IMR-90 (cell line): Measurements from ENCODE around the gene ROS1. TPM values are rescaled to one million over a fixed set of nuclear protein-coding genes. Genes with fewer than 3 reads are reported as not detected.

Experiments
- ATAC-seq: fragments of 200-7000 bp; cut with Tn5 transposase; 2 replicates; pipeline ENCODE4 v1.9.1; 2020; ENCODE audit warnings: low read depth, mild to moderate bottlenecking, moderate library complexity
- BruUV-seq: library from RNA; stranded (reverse); fragments of 400-500 nt; replicated peaks from 2 replicates; lab custom pipeline; 2021; lab: Mats Ljungman, UMichigan
- CTCF ChIA-PET: fragments of 300-600 bp; formaldehyde crosslinking; extraction: SDS; loops from one replicate; lab custom pipeline; 2021; ENCODE audit warnings: antibody characterized with exemption; lab: Yijun Ruan, JAX
- POLR2A ChIA-PET: fragments of 300-600 bp; sonication (Branson Sonifier 250); formaldehyde crosslinking; loops from one replicate; lab custom pipeline; 2022; ENCODE audit warnings: antibody characterized with exemption; ENCODE audit not compliant: unreplicated experiment; lab: Charles Lee
- DNase-seq: peaks from one replicate; pipeline ENCODE4 v3.0.0; 2013
- H2AFZ ChIP-seq: replicated peaks from 2 replicates; pipeline ENCODE3; 2013; ENCODE audit warnings: low read length, mild to moderate bottlenecking; ENCODE audit not compliant: poor library complexity
- H2AK5ac ChIP-seq: 2 replicates; pipeline ENCODE4 v1.6.1; 2013; ENCODE audit warnings: low read depth, low read length, inconsistent platforms
- H2AK9ac ChIP-seq: replicated peaks from 2 replicates; pipeline ENCODE3; 2013; ENCODE audit warnings: mild to moderate bottlenecking, low read depth, low read length, moderate library complexity; ENCODE audit not compliant: poor library complexity
- H2BK120ac ChIP-seq: 2 replicates; pipeline ENCODE4 v1.6.1; 2013; ENCODE audit warnings: low read depth, low read length, inconsistent platforms
- H2BK15ac ChIP-seq: 3 replicates; pipeline ENCODE4 v1.6.1; 2013; ENCODE audit warnings: low read depth, low read length, inconsistent platforms
- H2BK20ac ChIP-seq: 2 replicates; pipeline ENCODE4 v1.6.1; 2013; ENCODE audit warnings: low read depth, mild to moderate bottlenecking, inconsistent platforms, low read length, moderate library complexity
- H2BK5ac ChIP-seq: 2 replicates; pipeline ENCODE4 v1.6.1; 2013; ENCODE audit warnings: mild to moderate bottlenecking, low read depth, low read length, inconsistent platforms; ENCODE audit not compliant: poor library complexity, severe bottlenecking
- H3K14ac ChIP-seq: replicated peaks from 2 replicates; pipeline ENCODE4 v1.6.1; 2013; ENCODE audit warnings: low read depth, low read length, inconsistent platforms
- H3K18ac ChIP-seq: 2 replicates; pipeline ENCODE4 v1.6.1; 2013; ENCODE audit warnings: low read depth, low read length, control low read depth
- H3K23ac ChIP-seq: 2 replicates; pipeline ENCODE4 v1.6.1; 2013; ENCODE audit warnings: low read depth, low read length, inconsistent platforms
- H3K27ac ChIP-seq: 2 replicates; pipeline ENCODE4 v1.5.1; 2013; ENCODE audit warnings: mild to moderate bottlenecking, control low read depth, low read length; ENCODE audit not compliant: insufficient read depth
- H3K27me3 ChIP-seq: 2 replicates; pipeline ENCODE4 v1.6.1; 2013; ENCODE audit warnings: low read length; ENCODE audit not compliant: control insufficient read depth, insufficient read depth
- H3K36me3 ChIP-seq: 2 replicates; pipeline ENCODE4 v1.6.1; 2013; ENCODE audit warnings: low read length, mixed read lengths; ENCODE audit not compliant: control insufficient read depth, insufficient read depth
- H3K4ac ChIP-seq: 2 replicates; pipeline ENCODE4 v1.6.1; 2013; ENCODE audit warnings: low read depth, low read length, inconsistent platforms
- H3K4me1 ChIP-seq: 2 replicates; pipeline ENCODE4 v1.6.1; 2013; ENCODE audit warnings: low read length, mixed read lengths; ENCODE audit not compliant: control insufficient read depth, insufficient read depth
- H3K4me2 ChIP-seq: 2 replicates; pipeline ENCODE4 v1.6.1; 2013; ENCODE audit warnings: low read depth, mild to moderate bottlenecking, control low read depth, low read length, moderate library complexity
- H3K4me3 ChIP-seq: 2 replicates; pipeline ENCODE4 v1.5.1; 2013; ENCODE audit warnings: low read depth, mild to moderate bottlenecking, control low read depth, low read length, moderate library complexity; ENCODE audit not compliant: insufficient read depth
- H3K56ac ChIP-seq: 2 replicates; pipeline ENCODE4 v1.6.1; 2013; ENCODE audit warnings: low read length, inconsistent platforms; ENCODE audit not compliant: insufficient read depth; ENCODE audit errors: extremely low read depth
- H3K79me1 ChIP-seq, 2 experiments: 2 replicates each; pipeline ENCODE4 v1.6.1; 2013; ENCODE audit warnings: low read length in 2 of 2, inconsistent platforms in 1 of 2, low read depth in 1 of 2
- H3K9ac ChIP-seq: 2 replicates; pipeline ENCODE4 v1.6.1; 2013; ENCODE audit warnings: low read depth, low read length, control low read depth
- H3K9me1 ChIP-seq: 2 replicates; pipeline ENCODE4 v1.6.1; 2013; ENCODE audit warnings: low read length, inconsistent platforms; ENCODE audit not compliant: insufficient read depth
- H3K9me3 ChIP-seq: 2 replicates; pipeline ENCODE4 v1.6.1; 2013; ENCODE audit warnings: low read length; ENCODE audit not compliant: control insufficient read depth, insufficient read depth
- H4K20me1 ChIP-seq: 2 replicates; pipeline ENCODE4 v1.6.1; 2013; ENCODE audit warnings: low read length, inconsistent platforms; ENCODE audit not compliant: insufficient read depth
- H4K5ac ChIP-seq: 2 replicates; pipeline ENCODE4 v1.6.1; 2013; ENCODE audit warnings: mild to moderate bottlenecking, low read depth, low read length, control low read depth
- H4K8ac ChIP-seq, 2 experiments: 2 replicates each; pipeline ENCODE4 v1.6.1; 2013; ENCODE audit warnings: low read depth in 2 of 2, low read length in 2 of 2, control low read depth in 1 of 2, inconsistent platforms in 1 of 2
- H4K91ac ChIP-seq: 2 replicates; pipeline ENCODE4 v1.6.1; 2013; ENCODE audit warnings: low read depth, low read length, inconsistent platforms; ENCODE audit not compliant: insufficient read depth
- CHD1 ChIP-seq: IDR thresholded peaks from 2 replicates; pipeline ENCODE4 v1.6.1; 2012; ENCODE audit warnings: low read depth, low read length, improper control_type of control experiment
- FOS ChIP-seq: fragments of 150-350 bp; IDR thresholded peaks from 2 replicates; pipeline ENCODE4 v1.6.1; 2016; ENCODE audit warnings: low read depth, low read length
- MXI1 ChIP-seq: IDR thresholded peaks from 2 replicates; pipeline ENCODE4 v1.6.1; 2012; ENCODE audit warnings: low read depth, mild to moderate bottlenecking, low read length, moderate library complexity, borderline replicate concordance
- WGBS, 2 experiments: methylation state at CpG; one replicate each; pipeline versions ENCODE4 v1.1.5 to v1.1.7; 2013; ENCODE audit warnings: missing lambda C conversion rate in 2 of 2; ENCODE audit not compliant: insufficient read length in 1 of 2; ENCODE audit errors: extremely low coverage in 2 of 2; 5-methylcytosine and 5-hydroxymethylcytosine counted together
- dilution Hi-C: fragments of 300-500 bp; cut with HindIII; formaldehyde crosslinking; loops from one replicate; pipeline ENCODE4 v1.14.3; 2018; ENCODE audit warnings: low sequenced_read_pairs; ENCODE audit not compliant: unreplicated experiment
- in situ Hi-C: fragments of 300-500 bp; cut with MboI; formaldehyde crosslinking; loops from 3 replicates; pipeline ENCODE4 v1.14.3; 2019; ENCODE audit warnings: low sequenced_read_pairs, inconsistent platforms, mixed read lengths
- intact Hi-C: fragments of 100-400 bp; cut with micrococcal nuclease; formaldehyde crosslinking; loops from 2 replicates; pipeline ENCODE4 v1.10.0; 2022
- polyA plus RNA-seq, 3 experiments: library from polyadenylated mRNA; depleted of rRNA; stranded (reverse); fragments of >200 nt; gene quantifications; 2 replicates each; pipeline ENCODE4 v1.2.3, GENCODE V29; 2012; ENCODE audit warnings: low replicate concordance in 1 of 3
- total RNA-seq: library from RNA; depleted of rRNA; stranded (reverse); fragments of >200 nt; gene quantifications from 2 replicates; pipeline ENCODE4 v1.2.3, GENCODE V29; 2012

The ROS1 gene
- total and polyA plus RNA-seq, 2 of the 4 experiments (the other 2 are of a cell fraction), result under 0.01 to 0.03 TPM

GRCh38 chr6:117456250-117456649, 30.5 kb upstream of the ROS1 start:
- Histone ChIP-seq H2AFZ (no peak overlapping the region), H3K36me3 (no peaks in the 10 kb centered on the region), H3K4me2 (no peak overlapping the region), H3K79me1 (no peaks in the 10 kb centered on the region), H3K4me1 (peaks cover 3% of the 10 kb centered on the region), H4K91ac (no peak overlapping the region), H3K4ac (no peak overlapping the region), H3K27ac (no peak overlapping the region), H3K14ac (no peak overlapping the region), H2BK15ac (no peak overlapping the region), H2BK120ac (no peak overlapping the region), H3K23ac (no peak overlapping the region), H3K27me3 (no peaks in the 10 kb centered on the region), H4K8ac (no peak overlapping the region), H2AK9ac (no peak overlapping the region), H3K9ac (no peak overlapping the region), H2BK20ac (no peak overlapping the region), H2BK5ac (no peak overlapping the region), H3K9me3 (no peaks in the 10 kb centered on the region), H4K5ac (no peak overlapping the region), H3K4me3 (no peak overlapping the region), H3K18ac (no peak overlapping the region), H3K56ac (no peak overlapping the region), H3K9me1 (peaks cover 3% of the 10 kb centered on the region; the same call in 1 of the 2 replicates), H4K20me1 (no peaks in the 10 kb centered on the region), H2AK5ac (no peak overlapping the region)
- in situ Hi-C loops, result no loop called here
- no TSS peak for BruUV-seq
- DNase-seq (no peak), ATAC-seq (no peak)
- CTCF ChIA-PET, result no interaction called here
- no CpG with 5 or more reads among the region's 1 CpG for WGBS, 2 experiments
- dilution Hi-C loops, result no loop called here
- POLR2A ChIA-PET, result no interaction called here
- no peak for TF ChIP-seq MXI1
- no peak for TF ChIP-seq FOS
- no peak for TF ChIP-seq CHD1
- intact Hi-C loops, result no loop called here
